GM23248 (cell line): ENCODE data around the gene LRMDA.

Source experiments
- EZH2 ChIP-seq: fragments of 200-600 bp; sonication (generic); IDR thresholded peaks from 2 replicates; pipeline ENCODE4 v1.6.1; 2018; ENCODE audit warnings: antibody characterized with exemption, mild to moderate bottlenecking; ENCODE audit not compliant: insufficient read depth, poor library complexity, severe bottlenecking
- EZH2phosphoT487 ChIP-seq: fragments of 200-600 bp; sonication (generic); IDR thresholded peaks from 2 replicates; pipeline ENCODE4 v1.6.1; 2018; ENCODE audit warnings: antibody characterized with exemption, moderate library complexity, mild to moderate bottlenecking, low read depth; ENCODE audit not compliant: insufficient read depth

- no peak for TF ChIP-seq EZH2phosphoT487
- TF ChIP-seq EZH2: no peak
Observed at GRCh38 chr10:76302961-76303630, 871.7 kb downstream of the LRMDA start.
